ENCODE results near the gene SYNJ1. TPM values are rescaled to one million over a fixed set of nuclear protein-coding genes. Genes with fewer than 3 reads are reported as not detected.
"Not testable (repeated sequence)": the region's sequence is repeated elsewhere in the genome, so short reads cannot be mapped to it uniquely, and the experiment has no call there.

The SYNJ1 gene
- polyA plus RNA-seq (ENCODE audit: insufficient read length in 12 of 12), result 10 to 100 TPM in 1 of 12 donors, 1 to 10 TPM in 10, not detected in 1; 4.9 to 11.8 (median 6.9) TPM
- long read RNA-seq, donor 1, full-length matches to known transcripts, result 1 of 1 reads
- long read RNA-seq, donor 1, partial matches to known transcripts, result 0 of 1 reads
- long read RNA-seq, donor 1, other reads (novel, unspliced or antisense), result 0 of 1 reads
- long read RNA-seq, donor 2, result 0 reads
- long read RNA-seq, donor 3, full-length matches to known transcripts, result 1 of 1 reads
- long read RNA-seq, donor 3, partial matches to known transcripts, result 0 of 1 reads
- long read RNA-seq, donor 3, other reads (novel, unspliced or antisense), result 0 of 1 reads
- long read RNA-seq, donor 4, result 0 reads
- long read RNA-seq, donor 5, result 0 reads
- long read RNA-seq, donor 6, result 0 reads
- long read RNA-seq, donor 7, result 0 reads
- long read RNA-seq, donor 8, result 0 reads
- long read RNA-seq, donor 9, result 0 reads
- long read RNA-seq, donor 10, result 0 reads
- long read RNA-seq, donor 11, result 0 reads

DNA sequence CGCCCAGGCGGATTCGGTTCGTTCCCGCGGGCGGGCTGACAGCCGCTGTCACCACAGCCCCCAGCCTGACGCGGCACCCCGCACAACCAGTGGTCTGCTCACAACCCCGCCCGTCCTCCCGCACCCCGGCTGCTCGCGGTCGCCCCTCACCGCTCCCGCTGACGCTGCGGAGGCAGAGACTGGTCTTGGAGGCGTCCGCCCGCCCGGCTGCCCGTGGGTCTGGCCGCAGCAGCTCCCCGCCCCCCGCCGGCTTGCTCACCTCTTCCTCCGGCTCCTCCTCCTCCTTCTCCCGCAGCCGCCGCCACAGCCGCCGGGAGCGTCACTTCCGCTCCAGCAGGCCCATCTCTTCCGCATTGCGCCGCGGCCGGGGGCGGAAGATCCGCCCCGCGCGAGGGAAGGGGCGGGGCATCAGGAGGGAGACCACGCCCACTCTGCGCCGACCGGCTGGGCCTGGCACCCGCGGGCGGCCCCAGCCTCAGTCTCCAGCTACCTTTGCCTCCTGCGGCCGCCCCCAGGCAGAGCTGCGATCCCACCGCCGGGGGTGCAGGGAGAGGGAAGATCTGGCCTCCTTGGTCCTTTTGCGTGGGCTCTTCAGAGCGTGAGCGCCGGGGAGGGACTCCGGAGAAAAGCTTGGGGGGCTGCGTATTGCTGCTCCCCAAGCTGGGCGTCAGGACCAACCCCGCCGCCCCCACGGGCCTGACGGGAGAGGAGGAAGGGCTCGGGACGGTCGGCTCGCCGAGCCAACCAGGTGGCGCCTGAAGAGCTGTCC lies at the start of gene SYNJ1:
Gene SYNJ1, minus strand, starts transcription at position 327 of the 769 bp plus-strand sequence. CDS start 1,118 bp downstream, outside the sequence.
- DNase-seq, result peak; percentile 94

GRCh38 chr21:32777269-32777668 lies 49.5 kb upstream of the SYNJ1 start:
- no peak for DNase-seq

- no peak for DNase-seq
Measured at GRCh38 chr21:32776743-32777142, 48.9 kb upstream of the SYNJ1 start.

- not testable (repeated sequence) for DNase-seq
Measured at GRCh38 chr21:32773048-32773344, 45.2 kb upstream of the SYNJ1 start.

DNA sequence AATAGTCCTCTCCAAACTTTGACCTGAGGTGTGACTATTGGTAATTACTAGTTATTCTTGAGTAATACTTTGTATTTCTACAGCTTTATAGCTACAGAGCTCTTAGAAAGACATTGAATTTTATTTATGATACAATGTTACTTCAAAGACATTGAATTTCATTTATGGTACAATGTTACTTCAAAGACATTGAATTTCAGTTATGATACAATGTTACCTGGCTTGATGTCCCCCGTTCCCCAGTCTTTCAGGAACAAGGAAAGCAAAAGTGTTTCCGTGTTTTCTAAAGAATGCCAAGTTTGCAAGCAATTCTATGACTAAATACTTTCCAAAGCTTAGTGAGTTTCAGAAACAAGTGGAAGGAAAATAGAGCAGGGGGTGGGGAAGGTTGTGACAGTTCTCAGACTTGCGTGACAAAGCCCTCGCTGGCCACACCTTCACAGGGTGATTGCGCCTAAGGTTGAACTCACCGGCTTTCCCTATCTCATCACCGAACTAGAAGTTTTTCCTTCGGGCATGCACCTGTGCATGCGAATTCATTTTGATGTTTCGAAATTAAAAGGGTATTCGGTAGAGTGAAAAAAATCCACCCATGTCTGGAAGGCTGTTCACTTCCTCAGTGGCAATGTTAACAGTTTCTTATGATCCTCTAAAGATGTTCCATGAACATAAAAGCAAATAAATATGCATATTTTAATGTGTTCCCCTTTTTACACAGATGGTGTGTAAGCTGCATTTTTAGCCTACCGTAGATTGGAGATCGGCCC lies 44.7 kb upstream of the SYNJ1 start:
- DNase-seq, result no peak

DNA sequence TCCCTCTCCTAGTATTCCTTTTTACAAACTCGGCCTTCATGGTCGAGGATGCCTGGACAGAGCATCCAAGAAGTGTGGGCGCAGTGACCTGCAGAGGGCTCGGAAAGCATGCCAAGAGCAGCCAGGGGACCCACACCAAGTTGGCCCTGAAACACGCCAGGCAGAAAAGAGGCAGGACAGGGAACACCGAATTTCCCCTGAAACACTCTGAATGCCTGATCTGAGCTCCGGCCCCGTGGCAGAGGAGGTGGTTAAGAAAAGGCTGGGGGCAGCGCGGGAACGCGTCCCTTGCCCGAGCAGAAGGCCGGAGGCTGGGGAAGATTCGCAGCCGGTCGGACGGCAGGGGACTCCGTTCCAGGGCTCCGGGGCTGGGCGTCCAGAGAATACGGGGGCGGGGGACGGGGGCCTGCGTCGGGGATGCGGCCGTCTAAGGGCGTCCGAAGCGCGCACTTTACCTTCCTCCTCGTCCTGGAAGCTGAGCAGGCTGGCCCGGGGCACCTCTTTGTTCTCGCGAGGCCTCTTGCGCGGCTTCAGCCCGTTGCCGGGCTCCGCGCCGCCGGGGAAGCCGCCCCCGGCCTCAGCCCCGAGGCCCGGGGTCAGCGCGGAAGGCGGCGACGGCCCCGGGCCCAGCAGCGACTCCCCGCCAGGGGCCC lies 43.2 kb upstream of the SYNJ1 start:
- peak; percentile 49 for DNase-seq

DNA sequence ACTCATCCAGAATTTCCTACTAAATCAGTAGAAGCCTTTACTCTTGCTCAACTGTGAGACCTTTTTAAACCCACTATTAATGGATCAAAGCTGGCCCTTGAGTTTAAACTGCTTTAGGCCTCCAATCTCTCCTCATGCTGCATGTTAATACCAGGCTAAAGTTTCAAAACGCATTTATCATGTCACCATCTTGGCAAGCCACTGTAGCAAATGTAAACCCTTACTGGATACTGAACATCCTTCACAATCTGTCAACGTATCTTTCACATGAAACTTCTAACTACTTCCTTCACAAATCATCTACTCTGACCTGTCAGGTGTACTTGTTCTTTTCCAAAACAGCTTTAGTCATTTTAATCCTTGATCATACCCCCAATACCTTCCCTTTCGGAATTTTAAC lies 40.7 kb upstream of the SYNJ1 start:
- DNase-seq, result no peak

- no peak for DNase-seq
Measured at GRCh38 chr21:32765058-32765457, 37.2 kb upstream of the SYNJ1 start.

GRCh38 chr21:32764186-32764585 lies 36.4 kb upstream of the SYNJ1 start:
- no peak for DNase-seq

DNA sequence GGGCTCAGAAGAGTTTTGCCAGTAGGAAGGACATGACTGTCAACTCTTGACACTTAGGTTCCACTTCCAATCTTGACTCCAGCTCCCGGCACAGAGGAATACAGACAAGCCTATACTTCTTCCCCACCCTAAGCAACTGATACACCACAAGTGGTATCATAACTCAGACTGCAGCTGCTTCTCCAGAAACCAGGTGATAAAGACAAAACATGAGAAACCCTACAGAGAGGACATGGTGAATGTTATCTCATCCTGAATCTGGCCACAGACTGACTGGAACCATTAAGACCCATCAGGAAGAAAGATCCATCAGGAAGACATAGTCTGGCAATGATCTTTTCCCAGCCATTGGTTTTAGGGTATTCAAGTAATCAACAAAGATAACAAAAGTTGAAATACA lies 30.0 kb upstream of the SYNJ1 start:
- DNase-seq, result no peak

DNA sequence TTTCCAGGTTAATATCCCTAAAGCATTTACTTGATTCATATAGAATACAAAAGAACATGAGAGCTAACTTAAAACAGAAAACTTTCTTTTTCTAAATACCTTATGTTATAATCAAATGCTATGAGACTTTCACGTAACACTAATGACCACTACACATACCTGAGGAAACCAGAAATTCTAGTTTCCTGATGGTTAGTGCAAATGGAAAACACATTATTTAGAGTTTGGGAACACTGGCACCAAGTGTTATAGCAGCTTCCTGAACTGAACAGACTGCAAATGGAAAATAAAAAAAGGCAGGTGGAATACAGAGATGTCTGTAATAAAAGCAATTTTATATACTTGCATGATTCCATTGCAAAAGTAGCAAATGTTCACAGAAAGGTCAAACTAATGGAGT lies 28.3 kb upstream of the SYNJ1 start:
- DNase-seq, result no peak

DNA sequence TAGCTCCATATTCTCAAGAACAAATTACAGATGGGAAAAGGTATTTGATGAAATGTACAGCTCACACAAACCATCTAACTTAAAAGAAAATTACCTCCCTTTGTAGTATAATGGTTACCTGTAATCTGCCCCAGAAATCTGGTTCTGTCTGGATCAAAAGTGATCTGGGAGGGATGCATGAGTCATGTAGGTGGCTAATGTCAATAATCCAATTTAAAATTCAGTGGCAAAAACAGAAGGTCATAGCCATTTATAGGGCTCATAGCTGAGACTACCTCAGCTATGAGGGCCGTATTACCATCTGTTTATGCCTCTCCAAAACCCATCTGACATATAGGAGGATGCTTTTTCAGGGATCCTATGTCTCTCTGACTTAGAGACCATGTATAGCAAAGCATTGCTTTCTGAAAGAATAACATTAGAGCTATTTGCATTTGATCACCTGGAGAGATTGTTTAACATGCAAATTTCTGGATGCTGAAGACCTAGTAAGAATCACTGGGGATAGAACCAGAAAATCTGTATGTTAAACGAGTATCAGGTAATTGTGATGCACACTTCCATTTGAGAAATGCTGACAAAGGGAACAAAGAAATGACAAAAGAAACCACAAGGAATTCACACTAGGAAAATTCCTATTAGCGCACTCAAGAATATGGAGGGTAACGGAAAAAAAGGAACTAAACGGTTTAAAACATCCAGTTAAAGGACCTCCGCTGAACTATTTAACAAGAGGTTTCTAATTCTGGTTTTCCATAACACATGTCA lies 26.2 kb upstream of the SYNJ1 start:
- DNase-seq, result no peak

DNA sequence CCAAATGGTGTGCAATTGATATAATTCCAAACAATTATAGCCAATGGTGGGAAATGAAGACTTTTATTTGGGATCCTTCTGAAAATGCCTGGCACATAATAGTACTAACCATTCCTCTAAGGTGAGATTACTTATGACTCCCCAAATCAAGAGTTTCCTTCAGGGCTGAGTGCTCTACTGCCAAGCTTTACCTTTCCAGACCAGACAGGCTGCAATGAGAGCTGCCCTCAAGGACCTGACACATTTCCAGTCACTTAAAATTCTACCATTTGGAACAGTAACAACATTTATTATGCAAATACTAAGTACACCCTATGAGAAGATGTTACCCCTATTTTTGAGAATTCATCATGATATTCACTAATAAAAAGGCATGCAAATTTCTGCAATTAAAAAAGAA lies 22.6 kb upstream of the SYNJ1 start:
- no peak for DNase-seq

- DNase-seq, result no peak
Measured at GRCh38 chr21:32749662-32750061, 21.8 kb upstream of the SYNJ1 start.

- no peak for DNase-seq
Measured at GRCh38 chr21:32748529-32748928, 20.7 kb upstream of the SYNJ1 start.

- no peak for DNase-seq
Measured at GRCh38 chr21:32747396-32747795, 19.6 kb upstream of the SYNJ1 start.

DNA sequence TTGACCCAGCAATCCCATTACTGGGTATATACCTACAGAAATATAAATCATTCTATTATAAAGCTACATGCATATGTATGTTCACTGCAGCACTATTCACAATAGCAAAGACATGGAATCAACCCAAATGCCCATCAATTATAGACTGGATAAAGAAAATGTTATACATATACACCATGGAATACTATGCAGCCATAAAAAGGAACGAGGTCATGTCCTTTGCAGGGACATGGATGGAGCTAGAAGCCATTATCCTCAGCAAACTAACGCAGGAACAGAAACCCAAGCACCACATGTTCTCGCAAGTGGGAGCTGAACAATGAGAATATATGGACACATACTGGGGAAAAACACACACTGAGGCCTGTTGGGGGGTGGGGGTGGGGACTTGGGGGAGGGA lies 18.9 kb upstream of the SYNJ1 start:
- DNase-seq, result not testable (repeated sequence)

DNA sequence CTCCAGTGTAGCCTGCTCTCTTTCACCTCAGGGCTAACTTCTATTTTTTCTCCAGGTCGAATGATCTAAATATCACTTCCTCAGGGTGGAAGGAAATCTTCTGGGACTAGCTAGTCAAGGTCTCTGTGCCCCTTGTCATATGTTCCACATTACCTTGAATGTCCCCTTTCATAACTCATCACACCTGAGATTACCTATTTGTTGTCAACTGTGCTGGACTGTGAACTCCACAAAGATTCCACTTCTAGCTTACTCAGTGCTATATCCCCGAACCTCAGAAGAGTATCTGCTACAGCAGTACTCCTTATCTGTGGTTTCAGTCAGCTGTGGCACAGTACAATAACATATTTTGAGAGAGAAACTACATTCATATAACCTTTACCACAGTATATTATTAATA lies 14.6 kb upstream of the SYNJ1 start:
- no peak for DNase-seq

DNA sequence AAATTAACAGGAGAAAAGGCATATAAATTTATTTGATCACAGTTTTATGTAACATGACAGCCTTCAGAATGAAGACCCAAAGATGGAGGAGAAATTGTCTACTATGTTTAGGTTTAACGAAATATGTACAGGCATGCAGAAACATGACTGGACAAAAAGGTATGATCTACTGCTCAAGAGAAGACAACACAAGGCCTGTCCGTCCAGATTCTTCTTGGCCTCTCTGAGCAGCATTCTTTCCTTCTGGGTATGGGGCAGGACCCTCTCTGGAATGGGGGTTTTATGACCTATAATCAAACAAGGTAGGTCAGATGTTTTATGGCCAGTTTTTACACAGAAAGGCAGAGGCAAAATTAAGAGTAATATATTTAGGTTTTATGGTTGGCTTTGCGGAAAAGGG lies 13.5 kb upstream of the SYNJ1 start:
- DNase-seq, result no peak

DNA sequence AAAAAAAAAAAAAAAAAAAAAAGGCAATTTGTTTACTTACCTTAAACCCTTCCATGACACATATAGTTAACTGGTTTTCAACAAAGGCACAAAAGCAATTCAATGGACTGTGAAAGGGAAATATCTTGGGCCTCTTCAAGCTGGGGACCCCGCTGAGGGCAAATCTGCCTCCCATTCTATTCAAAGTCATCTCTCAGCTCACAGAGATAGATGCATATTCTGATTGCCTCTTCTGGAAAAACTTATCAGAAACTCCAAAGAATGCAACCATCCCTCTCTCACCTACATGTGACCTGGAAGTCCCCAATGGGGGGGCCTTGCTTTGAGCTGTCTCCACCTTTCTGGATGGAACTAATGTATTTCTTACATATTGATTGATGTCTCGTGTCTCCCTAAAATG lies 12.1 kb upstream of the SYNJ1 start:
- DNase-seq, result no peak

GRCh38 chr21:32736083-32736482 lies 8.3 kb upstream of the SYNJ1 start:
- not testable (repeated sequence) for DNase-seq

Measured in muscle of arm (tissue), 14 donors.